SK-N-SH (cell line): ENCODE data around the gene HPN.

Experiments
- TCF12 ChIP-seq: IDR thresholded peaks from 2 replicates; pipeline ENCODE4 v1.4.0; 2012
- TF ChIP-seq, protein P1 (sequence below): fragments of 200-600 bp; sonication (generic); IDR thresholded peaks from 2 replicates; pipeline ENCODE4 v1.6.1; 2017; ENCODE audit warnings: antibody characterized with exemption, mild to moderate bottlenecking, moderate library complexity

DNA sequence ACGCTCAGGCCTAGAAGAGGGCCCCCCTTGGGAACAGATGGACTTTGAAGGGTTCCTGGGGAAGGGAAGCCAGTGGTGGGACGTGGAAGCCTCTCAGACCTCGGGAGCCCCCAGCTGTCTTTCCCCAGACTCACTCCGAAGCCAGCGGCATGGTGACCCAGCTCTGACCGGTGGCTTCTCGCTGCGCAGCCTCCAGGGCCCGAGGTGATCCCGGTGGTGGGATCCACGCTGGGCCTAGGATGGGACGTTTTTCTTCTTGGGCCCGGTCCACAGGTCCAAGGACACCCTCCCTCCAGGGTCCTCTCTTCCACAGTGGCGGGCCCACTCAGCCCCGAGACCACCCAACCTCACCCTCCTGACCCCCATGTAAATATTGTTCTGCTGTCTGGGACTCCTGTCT is 24.6 kb downstream of the HPN start:
- no peak for TF ChIP-seq TCF12
- TF ChIP-seq, protein P1, sequence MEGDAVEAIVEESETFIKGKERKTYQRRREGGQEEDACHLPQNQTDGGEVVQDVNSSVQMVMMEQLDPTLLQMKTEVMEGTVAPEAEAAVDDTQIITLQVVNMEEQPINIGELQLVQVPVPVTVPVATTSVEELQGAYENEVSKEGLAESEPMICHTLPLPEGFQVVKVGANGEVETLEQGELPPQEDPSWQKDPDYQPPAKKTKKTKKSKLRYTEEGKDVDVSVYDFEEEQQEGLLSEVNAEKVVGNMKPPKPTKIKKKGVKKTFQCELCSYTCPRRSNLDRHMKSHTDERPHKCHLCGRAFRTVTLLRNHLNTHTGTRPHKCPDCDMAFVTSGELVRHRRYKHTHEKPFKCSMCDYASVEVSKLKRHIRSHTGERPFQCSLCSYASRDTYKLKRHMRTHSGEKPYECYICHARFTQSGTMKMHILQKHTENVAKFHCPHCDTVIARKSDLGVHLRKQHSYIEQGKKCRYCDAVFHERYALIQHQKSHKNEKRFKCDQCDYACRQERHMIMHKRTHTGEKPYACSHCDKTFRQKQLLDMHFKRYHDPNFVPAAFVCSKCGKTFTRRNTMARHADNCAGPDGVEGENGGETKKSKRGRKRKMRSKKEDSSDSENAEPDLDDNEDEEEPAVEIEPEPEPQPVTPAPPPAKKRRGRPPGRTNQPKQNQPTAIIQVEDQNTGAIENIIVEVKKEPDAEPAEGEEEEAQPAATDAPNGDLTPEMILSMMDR = no peak
